ENCODE data around the gene SLC9C1.

- TF ChIP-seq CTCF (conservative IDR thresholded peaks at IDR 0.05), result no peak
- TF ChIP-seq ZFX (IDR thresholded peaks at IDR 0.05), result no peak
Measured at GRCh38 chr3:112092496-112093179, 201.4 kb downstream of the SLC9C1 start.

Measured in C4-2B (cell line).